Measurements from ENCODE around the gene HES4.
"Not testable (repeated sequence)": the region's sequence is repeated elsewhere in the genome, so short reads cannot be mapped to it uniquely, and the experiment has no call there.

HES4 gene

GRCh38 chr1:996851-997712 lies 2.8 kb downstream of the HES4 start:
- DNase-seq (ENCODE audit: low read depth in 1 of 2, low spot score in 1 of 2), result no peak
- in situ Hi-C loops (cut with HindIII; ENCODE audit: low pct_unique_long_range_greater_than_20kb, low sequenced_read_pairs), result no loop called here
- no peak for TF ChIP-seq JUND (IDR thresholded peaks at IDR 0.05; ENCODE audit: low read depth)

GRCh38 chr1:995665-996633 lies 3.9 kb downstream of the HES4 start:
- DNase-seq (ENCODE audit: low read depth in 1 of 2, low spot score in 1 of 2), result peak in 1 of 2 experiments; percentile 48
- no peak for TF ChIP-seq JUND (IDR thresholded peaks at IDR 0.05; ENCODE audit: low read depth)
- in situ Hi-C loops (cut with HindIII; ENCODE audit: low pct_unique_long_range_greater_than_20kb, low sequenced_read_pairs), result no loop called here

- in situ Hi-C loops (cut with HindIII; ENCODE audit: low pct_unique_long_range_greater_than_20kb, low sequenced_read_pairs), result not testable (repeated sequence)
- DNase-seq (ENCODE audit: low read depth in 1 of 2, low spot score in 1 of 2), result peak in 1 of 2 experiments; percentile 17
Observed at GRCh38 chr1:994546-994945, 5.4 kb downstream of the HES4 start.

- no peak for DNase-seq (ENCODE audit: low read depth in 1 of 2, low spot score in 1 of 2)
- in situ Hi-C loops (cut with HindIII; ENCODE audit: low pct_unique_long_range_greater_than_20kb, low sequenced_read_pairs), result no loop called here
- no peak for TF ChIP-seq JUND (IDR thresholded peaks at IDR 0.05; ENCODE audit: low read depth)
Observed at GRCh38 chr1:993379-993995, 6.4 kb downstream of the HES4 start.

GRCh38 chr1:992362-992761 lies 7.5 kb downstream of the HES4 start:
- no peak for TF ChIP-seq JUND (IDR thresholded peaks at IDR 0.05; ENCODE audit: low read depth)
- no peak for DNase-seq (ENCODE audit: low read depth in 1 of 2, low spot score in 1 of 2)
- in situ Hi-C loops (cut with HindIII; ENCODE audit: low pct_unique_long_range_greater_than_20kb, low sequenced_read_pairs), result no loop called here

GRCh38 chr1:991895-992294 lies 8.0 kb downstream of the HES4 start:
- in situ Hi-C loops (cut with HindIII; ENCODE audit: low pct_unique_long_range_greater_than_20kb, low sequenced_read_pairs), result no loop called here
- TF ChIP-seq JUND (IDR thresholded peaks at IDR 0.05; ENCODE audit: low read depth), result no peak
- no peak for DNase-seq (ENCODE audit: low read depth in 1 of 2, low spot score in 1 of 2)

GRCh38 chr1:991275-991674 lies 8.6 kb downstream of the HES4 start:
- DNase-seq (ENCODE audit: low read depth in 1 of 2, low spot score in 1 of 2); in situ Hi-C loops (cut with HindIII; ENCODE audit: low pct_unique_long_range_greater_than_20kb, low sequenced_read_pairs): not testable (repeated sequence)

GRCh38 chr1:988061-988460 lies 11.8 kb downstream of the HES4 start:
- in situ Hi-C loops (cut with HindIII; ENCODE audit: low pct_unique_long_range_greater_than_20kb, low sequenced_read_pairs); DNase-seq (ENCODE audit: low read depth in 1 of 2, low spot score in 1 of 2): not testable (repeated sequence)

GRCh38 chr1:985126-985525 lies 14.8 kb downstream of the HES4 start:
- in situ Hi-C loops (cut with HindIII; ENCODE audit: low pct_unique_long_range_greater_than_20kb, low sequenced_read_pairs), result no loop called here
- no peak for DNase-seq (ENCODE audit: low read depth in 1 of 2, low spot score in 1 of 2)
- TF ChIP-seq JUND (IDR thresholded peaks at IDR 0.05; ENCODE audit: low read depth), result no peak

- no peak for TF ChIP-seq JUND (IDR thresholded peaks at IDR 0.05; ENCODE audit: low read depth)
- in situ Hi-C loops (cut with HindIII; ENCODE audit: low pct_unique_long_range_greater_than_20kb, low sequenced_read_pairs), result no loop called here
- no peak for DNase-seq (ENCODE audit: low read depth in 1 of 2, low spot score in 1 of 2)
Observed at GRCh38 chr1:984476-984814, 15.5 kb downstream of the HES4 start.

- in situ Hi-C loops (cut with HindIII; ENCODE audit: low pct_unique_long_range_greater_than_20kb, low sequenced_read_pairs), result no loop called here
- TF ChIP-seq JUND (IDR thresholded peaks at IDR 0.05; ENCODE audit: low read depth), result no peak
- DNase-seq (ENCODE audit: low read depth in 1 of 2, low spot score in 1 of 2), result no peak
Observed at GRCh38 chr1:983798-984475, 16.0 kb downstream of the HES4 start.

GRCh38 chr1:982765-983436 lies 17.0 kb downstream of the HES4 start:
- in situ Hi-C loops (cut with HindIII; ENCODE audit: low pct_unique_long_range_greater_than_20kb, low sequenced_read_pairs), result no loop called here
- no peak for DNase-seq (ENCODE audit: low read depth in 1 of 2, low spot score in 1 of 2)
- no peak for TF ChIP-seq JUND (IDR thresholded peaks at IDR 0.05; ENCODE audit: low read depth)

All from T47D (cell line).